ENCODE data around the gene PIF1.

Gene PIF1

GRCh38 chr15:64857421-64857820 is 32.0 kb upstream of the PIF1 start:
- TF ChIP-seq CTCF (IDR thresholded peaks at IDR 0.05; ENCODE audit: low read depth, low read length, missing control alignments) = no peak
- no peak overlapping the region for H3K4me3 ChIP-seq (ENCODE audit: low read depth, low read length)
- DNase-seq (ENCODE audit: low read depth) = peak; percentile 22
- in situ Hi-C loops (cut with HindIII; ENCODE audit: low sequenced_read_pairs) = no loop called here

- DNase-seq (ENCODE audit: low read depth) = no peak
- no peak overlapping the region for H3K4me3 ChIP-seq (ENCODE audit: low read depth, low read length)
- TF ChIP-seq CTCF (IDR thresholded peaks at IDR 0.05; ENCODE audit: low read depth, low read length, missing control alignments) = no peak
- in situ Hi-C loops (cut with HindIII; ENCODE audit: low sequenced_read_pairs) = no loop called here
These were observed 31.1 kb upstream of the PIF1 start for GRCh38 chr15:64856429-64857145.

GRCh38 chr15:64855205-64855975 is 29.9 kb upstream of the PIF1 start:
- TF ChIP-seq CTCF (IDR thresholded peaks at IDR 0.05; ENCODE audit: low read depth, low read length, missing control alignments) = no peak
- DNase-seq (ENCODE audit: low read depth) = no peak
- H3K4me3 ChIP-seq (ENCODE audit: low read depth, low read length) = no peak overlapping the region
- in situ Hi-C loops (cut with HindIII; ENCODE audit: low sequenced_read_pairs) = no loop called here

GRCh38 chr15:64854526-64854925 is 29.1 kb upstream of the PIF1 start:
- no peak overlapping the region for H3K4me3 ChIP-seq (ENCODE audit: low read depth, low read length)
- DNase-seq (ENCODE audit: low read depth) = no peak
- TF ChIP-seq CTCF (IDR thresholded peaks at IDR 0.05; ENCODE audit: low read depth, low read length, missing control alignments) = no peak
- in situ Hi-C loops (cut with HindIII; ENCODE audit: low sequenced_read_pairs) = no loop called here

GRCh38 chr15:64854041-64854440 is 28.6 kb upstream of the PIF1 start:
- no peak for DNase-seq (ENCODE audit: low read depth)
- H3K4me3 ChIP-seq (ENCODE audit: low read depth, low read length) = no peak overlapping the region
- in situ Hi-C loops (cut with HindIII; ENCODE audit: low sequenced_read_pairs) = no loop called here
- TF ChIP-seq CTCF (IDR thresholded peaks at IDR 0.05; ENCODE audit: low read depth, low read length, missing control alignments) = no peak

GRCh38 chr15:64851503-64851840 is 26.0 kb upstream of the PIF1 start:
- TF ChIP-seq CTCF (IDR thresholded peaks at IDR 0.05; ENCODE audit: low read depth, low read length, missing control alignments) = no peak
- DNase-seq (ENCODE audit: low read depth) = peak; percentile 24
- in situ Hi-C loops (cut with HindIII; ENCODE audit: low sequenced_read_pairs) = no loop called here
- H3K4me3 ChIP-seq (ENCODE audit: low read depth, low read length) = no peak overlapping the region
